ENCODE measurements around the gene SLC25A5. TPM values are rescaled to one million over a fixed set of nuclear protein-coding genes. Genes with fewer than 3 reads are reported as not detected.

Gene SLC25A5
- 218 and 292 TPM in 2 replicates for polyA plus RNA-seq (2011; rRNA removed)
- polyA minus RNA-seq (2011; rRNA and poly(A)+ RNA removed), result 212 and 252 TPM in 2 replicates

DNA sequence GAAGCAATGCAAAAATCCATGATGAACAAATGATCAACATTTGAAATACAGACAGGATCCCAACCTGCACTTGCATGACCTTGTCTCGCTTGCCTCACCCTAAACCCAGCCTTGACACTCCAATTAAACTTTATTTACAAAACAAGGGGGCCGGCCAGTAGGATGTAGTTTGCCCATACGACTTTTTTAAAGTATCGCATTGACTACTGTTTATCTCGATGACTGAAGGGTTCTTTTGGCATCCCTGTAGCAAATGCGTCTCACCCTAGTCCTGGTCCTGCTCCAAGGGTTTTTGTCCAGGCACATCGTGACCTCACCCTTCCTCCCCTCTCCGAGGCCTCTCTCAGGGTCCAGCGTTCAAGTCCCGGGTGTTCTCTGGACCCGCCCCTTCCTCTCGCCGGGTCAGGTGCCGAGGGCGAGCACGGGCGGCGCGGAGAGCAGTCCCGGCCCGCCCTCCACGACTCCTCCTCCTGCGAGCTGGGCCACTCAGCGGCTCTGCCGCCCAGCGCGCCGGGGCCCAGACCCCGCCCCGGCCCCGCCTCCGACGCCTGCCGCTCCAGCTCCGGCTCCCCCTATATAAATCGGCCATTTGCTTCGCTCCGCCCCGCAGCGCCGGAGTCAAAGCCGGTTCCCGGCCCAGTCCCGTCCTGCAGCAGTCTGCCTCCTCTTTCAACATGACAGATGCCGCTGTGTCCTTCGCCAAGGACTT is at the start of gene SLC25A5:
SLC25A5 (plus strand) TSS at position 603 of the 709 bp plus-strand sequence; CDS start at position 675, 72 bp downstream.
- CTCF ChIA-PET, result interaction anchor here (0.6 to 1.9 kb wide), 6 partner anchors 10 to 56 kb away, joined by 3 to 11 read pairs (median 3); no protein-coding TSS in a partner anchor
- Histone ChIP-seq H3K36me3 (ENCODE audit: control insufficient read depth, insufficient read depth, low read length) (no peaks in the 10 kb centered on the region), H3K27me3 (ENCODE audit: control insufficient read depth, insufficient read depth, low read length) (no peaks in the 10 kb centered on the region), H3K4me3 (ENCODE audit: low read depth, low read length) (peak within 1 kb of the TSS; percentile 84)
- POLR2A ChIA-PET, result interaction anchor here (0.6 kb wide), 1 partner anchor 37 kb away, joined by 3 read pairs; no protein-coding TSS in a partner anchor
- no peak for DNase-seq (ENCODE audit: low read depth)
- TF ChIP-seq CTCF (IDR thresholded peaks at IDR 0.05; ENCODE audit: insufficient read depth, low read depth, low read length), result no peak

DNA sequence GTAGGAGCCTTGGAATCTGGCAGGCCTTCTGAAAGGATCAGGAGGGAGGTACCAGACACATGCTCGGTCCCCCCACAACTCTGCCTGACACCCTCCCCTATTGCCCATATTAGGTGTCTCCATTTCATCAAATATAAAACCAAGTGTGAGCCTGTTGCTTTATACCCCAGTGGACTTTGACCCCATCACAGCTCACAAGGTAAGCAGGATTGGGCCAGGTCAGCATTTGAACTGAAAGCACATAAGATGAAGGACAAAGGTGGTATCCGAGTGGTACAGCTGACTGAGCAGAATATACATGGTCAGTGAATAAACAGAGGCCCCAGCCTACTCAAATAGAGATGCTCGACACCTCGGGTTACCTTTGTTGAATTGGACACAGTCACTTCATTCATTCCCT is 49.1 kb upstream of the SLC25A5 start:
- Histone ChIP-seq H3K27me3 (ENCODE audit: control insufficient read depth, insufficient read depth, low read length) (no peaks in the 10 kb centered on the region), H3K36me3 (ENCODE audit: control insufficient read depth, insufficient read depth, low read length) (peaks cover 3% of the 10 kb centered on the region; the same call in 1 of the 2 replicates), H3K4me3 (ENCODE audit: low read depth, low read length) (no peak overlapping the region)
- DNase-seq (ENCODE audit: low read depth), result no peak
- no peak for TF ChIP-seq CTCF (IDR thresholded peaks at IDR 0.05; ENCODE audit: insufficient read depth, low read depth, low read length)
- CTCF ChIA-PET, result no interaction called here
- POLR2A ChIA-PET, result no interaction called here

- Histone ChIP-seq H3K4me3 (ENCODE audit: low read depth, low read length) (no peak overlapping the region), H3K36me3 (ENCODE audit: control insufficient read depth, insufficient read depth, low read length) (peaks cover 3% of the 10 kb centered on the region; the same call in 1 of the 2 replicates), H3K27me3 (ENCODE audit: control insufficient read depth, insufficient read depth, low read length) (no peaks in the 10 kb centered on the region)
- no peak for DNase-seq (ENCODE audit: low read depth)
- ChIA-PET CTCF (no interaction called here), POLR2A (no interaction called here)
- no peak for TF ChIP-seq CTCF (IDR thresholded peaks at IDR 0.05; ENCODE audit: insufficient read depth, low read depth, low read length)
These were observed 48.3 kb upstream of the SLC25A5 start for GRCh38 chrX:119419898-119420297.

GRCh38 chrX:119421016-119421705 is 47.1 kb upstream of the SLC25A5 start:
- Histone ChIP-seq H3K4me3 (ENCODE audit: low read depth, low read length) (no peak overlapping the region), H3K27me3 (ENCODE audit: control insufficient read depth, insufficient read depth, low read length) (no peaks in the 10 kb centered on the region), H3K36me3 (ENCODE audit: control insufficient read depth, insufficient read depth, low read length) (peaks cover 3% of the 10 kb centered on the region; the same call in 1 of the 2 replicates)
- no peak for DNase-seq (ENCODE audit: low read depth)
- POLR2A ChIA-PET, result no interaction called here
- CTCF ChIA-PET, result no interaction called here
- TF ChIP-seq CTCF (IDR thresholded peaks at IDR 0.05; ENCODE audit: insufficient read depth, low read depth, low read length), result no peak

- H3K4me3 ChIP-seq (ENCODE audit: low read depth, low read length), result no peak overlapping the region
- ChIA-PET CTCF (no interaction called here), POLR2A (no interaction called here)
- no peak for DNase-seq (ENCODE audit: low read depth)
- TF ChIP-seq CTCF (IDR thresholded peaks at IDR 0.05; ENCODE audit: insufficient read depth, low read depth, low read length), result no peak
- H3K27me3 ChIP-seq (ENCODE audit: control insufficient read depth, insufficient read depth, low read length), result no peaks in the 10 kb centered on the region
- peaks cover 3% of the 10 kb centered on the region; the same call in 1 of the 2 replicates for H3K36me3 ChIP-seq (ENCODE audit: control insufficient read depth, insufficient read depth, low read length)
These were observed 44.6 kb upstream of the SLC25A5 start for GRCh38 chrX:119423631-119424030.
